SH-SY5Y (cell line): Measurements from ENCODE around the gene COL25A1.

Experiments
- GATA2 ChIP-seq: IDR thresholded peaks from 2 replicates; pipeline ENCODE4 v1.6.1; 2011; ENCODE audit warnings: mild to moderate bottlenecking, low read depth, low read length
- GATA3 ChIP-seq: IDR thresholded peaks from 2 replicates; pipeline ENCODE4 v1.6.1; 2011; ENCODE audit warnings: low read depth, mild to moderate bottlenecking, low read length, moderate library complexity

DNA sequence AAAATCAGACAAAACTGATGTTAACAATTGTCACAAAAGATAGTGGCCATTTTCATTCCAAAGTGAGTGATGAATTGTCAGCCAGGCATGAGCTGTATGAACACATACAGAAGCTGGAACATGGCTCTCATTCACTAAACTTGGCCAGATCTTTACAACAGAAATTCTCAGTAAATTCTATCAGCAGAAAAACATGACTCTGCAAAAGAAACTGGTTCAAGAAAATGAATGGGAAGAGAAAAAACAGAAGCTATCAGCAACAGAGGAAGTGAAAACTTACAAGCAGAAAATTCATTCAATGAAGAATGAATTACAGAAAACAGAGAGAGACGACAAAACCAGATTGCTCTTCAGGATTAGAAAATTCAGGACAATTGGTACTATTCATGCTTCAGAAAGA, 249.6 kb downstream of the COL25A1 start:
- no peak for TF ChIP-seq GATA2
- no peak for TF ChIP-seq GATA3
